HEK293 (cell line): ENCODE measurements around the gene TOPORS.

ENCODE experiments used
- HOXC10 ChIP-seq: sonication (generic); formaldehyde crosslinking; IDR thresholded peaks from 2 replicates; pipeline ENCODE4 v1.8.1; 2023; ENCODE audit warnings: mild to moderate bottlenecking, missing genetic modification reagents
- YY2 ChIP-seq: fragments of 450-650 bp; formaldehyde crosslinking; IDR thresholded peaks from 2 replicates; pipeline ENCODE4 v1.5.1; 2016; ENCODE audit warnings: missing biosample characterization, missing genetic modification characterization
- ZEB2 ChIP-seq: fragments of 450-650 bp; formaldehyde crosslinking; IDR thresholded peaks from 2 replicates; pipeline ENCODE4 v1.5.1; 2016; ENCODE audit warnings: missing biosample characterization, missing genetic modification characterization
- TF ChIP-seq, protein P1 (sequence below): fragments of 450-650 bp; formaldehyde crosslinking; IDR thresholded peaks from 2 replicates; pipeline ENCODE4 v1.5.1; 2016; ENCODE audit warnings: missing biosample characterization, missing genetic modification characterization
- TF ChIP-seq, protein P2 (sequence below): fragments of 450-650 bp; formaldehyde crosslinking; IDR thresholded peaks from 2 replicates; pipeline ENCODE4 v1.5.1; 2016; ENCODE audit warnings: missing biosample characterization, missing genetic modification characterization

DNA sequence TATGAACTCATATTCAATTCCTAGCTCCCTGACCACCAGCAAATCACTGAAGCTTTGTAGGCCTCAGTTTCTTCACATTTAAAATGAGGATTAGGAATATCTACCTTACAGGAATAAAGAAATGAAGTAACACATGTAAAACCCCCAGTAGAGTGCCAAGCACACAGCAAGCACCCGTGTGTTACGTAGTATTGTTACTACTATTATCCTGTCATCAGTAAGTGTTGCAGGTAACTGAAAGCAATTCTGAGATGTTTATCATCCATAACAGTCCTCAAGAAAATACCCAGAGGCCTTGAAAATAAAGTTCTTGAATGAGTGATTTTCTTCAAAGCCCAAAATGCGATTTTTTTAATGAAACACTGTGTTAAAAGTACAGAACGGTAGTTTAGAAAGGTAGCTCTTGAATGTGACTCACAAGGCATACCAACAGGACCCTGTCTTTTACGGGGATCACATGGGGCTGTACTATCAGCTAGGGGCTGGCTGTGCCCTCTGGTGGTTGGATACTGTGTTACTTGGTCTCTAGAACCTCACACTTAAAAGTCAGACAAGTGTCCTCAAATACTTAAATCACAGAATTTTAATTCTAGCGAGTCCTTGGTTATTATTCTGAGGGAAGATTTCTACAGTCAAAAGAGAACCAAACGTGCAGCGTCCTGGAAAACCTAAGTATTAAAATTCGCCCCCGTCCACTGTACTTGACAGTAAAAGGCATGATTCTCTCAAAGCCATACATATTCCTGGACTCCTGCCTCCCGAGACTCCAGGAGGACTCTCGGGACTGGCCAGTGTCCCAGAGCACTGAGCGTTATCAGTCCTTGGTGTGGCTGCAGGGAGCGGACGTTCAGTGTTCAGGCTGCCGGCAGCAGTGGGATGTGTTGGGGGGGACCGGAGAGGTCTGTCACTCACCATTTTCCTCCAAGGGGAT lies 19.8 kb upstream of the TOPORS start:
- TF ChIP-seq, protein P1, sequence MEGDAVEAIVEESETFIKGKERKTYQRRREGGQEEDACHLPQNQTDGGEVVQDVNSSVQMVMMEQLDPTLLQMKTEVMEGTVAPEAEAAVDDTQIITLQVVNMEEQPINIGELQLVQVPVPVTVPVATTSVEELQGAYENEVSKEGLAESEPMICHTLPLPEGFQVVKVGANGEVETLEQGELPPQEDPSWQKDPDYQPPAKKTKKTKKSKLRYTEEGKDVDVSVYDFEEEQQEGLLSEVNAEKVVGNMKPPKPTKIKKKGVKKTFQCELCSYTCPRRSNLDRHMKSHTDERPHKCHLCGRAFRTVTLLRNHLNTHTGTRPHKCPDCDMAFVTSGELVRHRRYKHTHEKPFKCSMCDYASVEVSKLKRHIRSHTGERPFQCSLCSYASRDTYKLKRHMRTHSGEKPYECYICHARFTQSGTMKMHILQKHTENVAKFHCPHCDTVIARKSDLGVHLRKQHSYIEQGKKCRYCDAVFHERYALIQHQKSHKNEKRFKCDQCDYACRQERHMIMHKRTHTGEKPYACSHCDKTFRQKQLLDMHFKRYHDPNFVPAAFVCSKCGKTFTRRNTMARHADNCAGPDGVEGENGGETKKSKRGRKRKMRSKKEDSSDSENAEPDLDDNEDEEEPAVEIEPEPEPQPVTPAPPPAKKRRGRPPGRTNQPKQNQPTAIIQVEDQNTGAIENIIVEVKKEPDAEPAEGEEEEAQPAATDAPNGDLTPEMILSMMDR: 0 out of 2 replicates have a peak, but pooled peaks have one; percentile 19
- TF ChIP-seq ZEB2 (tag by site-specific recombination): no peak
- TF ChIP-seq, protein P2, sequence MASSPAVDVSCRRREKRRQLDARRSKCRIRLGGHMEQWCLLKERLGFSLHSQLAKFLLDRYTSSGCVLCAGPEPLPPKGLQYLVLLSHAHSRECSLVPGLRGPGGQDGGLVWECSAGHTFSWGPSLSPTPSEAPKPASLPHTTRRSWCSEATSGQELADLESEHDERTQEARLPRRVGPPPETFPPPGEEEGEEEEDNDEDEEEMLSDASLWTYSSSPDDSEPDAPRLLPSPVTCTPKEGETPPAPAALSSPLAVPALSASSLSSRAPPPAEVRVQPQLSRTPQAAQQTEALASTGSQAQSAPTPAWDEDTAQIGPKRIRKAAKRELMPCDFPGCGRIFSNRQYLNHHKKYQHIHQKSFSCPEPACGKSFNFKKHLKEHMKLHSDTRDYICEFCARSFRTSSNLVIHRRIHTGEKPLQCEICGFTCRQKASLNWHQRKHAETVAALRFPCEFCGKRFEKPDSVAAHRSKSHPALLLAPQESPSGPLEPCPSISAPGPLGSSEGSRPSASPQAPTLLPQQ: no peak
- TF ChIP-seq YY2 (tag by site-specific recombination): no peak
- no peak for TF ChIP-seq HOXC10 (CRISPR knock-in tag)
